ENCODE results near the gene ATP2A3.

DNA sequence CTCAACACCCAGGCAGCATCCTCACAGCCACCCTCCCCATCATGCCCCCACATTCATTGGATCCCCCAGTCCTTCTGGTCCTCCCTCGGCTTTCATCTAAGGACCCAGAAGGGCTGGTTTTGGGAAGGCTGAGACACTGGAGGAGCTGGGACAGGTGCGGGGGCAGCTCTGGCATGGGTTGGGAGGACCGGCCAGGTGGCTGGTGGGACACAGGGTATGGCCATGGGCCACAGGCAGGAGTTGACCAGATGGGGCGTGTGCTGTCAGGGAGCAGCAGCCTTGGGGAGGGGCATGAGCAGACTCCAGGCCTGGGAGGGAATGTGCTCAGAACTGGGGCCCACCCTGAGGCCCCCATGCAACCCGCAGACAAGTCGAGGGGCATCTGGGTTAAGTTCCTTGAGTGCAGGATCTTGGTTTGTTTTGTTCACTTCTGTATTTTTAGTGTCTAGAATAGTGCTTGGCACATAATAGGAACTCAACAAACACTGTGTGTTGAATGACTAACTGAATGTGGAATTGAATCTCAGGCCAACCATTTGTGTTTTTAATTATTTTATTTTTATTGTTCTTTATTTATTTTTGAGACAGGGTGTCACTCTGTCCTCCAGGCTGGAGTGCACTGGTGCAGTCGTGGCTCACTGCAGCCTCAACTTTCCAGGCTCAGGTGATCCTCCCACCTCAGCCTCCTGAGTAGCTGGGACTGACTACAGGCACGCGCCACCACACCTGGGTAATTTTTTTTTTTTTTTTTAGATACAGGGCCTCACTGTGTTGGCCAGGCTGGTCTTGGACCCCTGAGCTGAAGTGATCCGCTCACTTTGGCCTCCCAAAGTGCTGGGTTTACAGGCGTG, 53.6 kb downstream of the ATP2A3 start:
- no peak for TF ChIP-seq TAF1 (IDR thresholded peaks at IDR 0.05; ENCODE audit: borderline replicate concordance, insufficient read depth, low read length)
- TF ChIP-seq POLR2AphosphoS5 (IDR thresholded peaks at IDR 0.05; ENCODE audit: low read depth, low read length): no peak
- TF ChIP-seq, protein P1, sequence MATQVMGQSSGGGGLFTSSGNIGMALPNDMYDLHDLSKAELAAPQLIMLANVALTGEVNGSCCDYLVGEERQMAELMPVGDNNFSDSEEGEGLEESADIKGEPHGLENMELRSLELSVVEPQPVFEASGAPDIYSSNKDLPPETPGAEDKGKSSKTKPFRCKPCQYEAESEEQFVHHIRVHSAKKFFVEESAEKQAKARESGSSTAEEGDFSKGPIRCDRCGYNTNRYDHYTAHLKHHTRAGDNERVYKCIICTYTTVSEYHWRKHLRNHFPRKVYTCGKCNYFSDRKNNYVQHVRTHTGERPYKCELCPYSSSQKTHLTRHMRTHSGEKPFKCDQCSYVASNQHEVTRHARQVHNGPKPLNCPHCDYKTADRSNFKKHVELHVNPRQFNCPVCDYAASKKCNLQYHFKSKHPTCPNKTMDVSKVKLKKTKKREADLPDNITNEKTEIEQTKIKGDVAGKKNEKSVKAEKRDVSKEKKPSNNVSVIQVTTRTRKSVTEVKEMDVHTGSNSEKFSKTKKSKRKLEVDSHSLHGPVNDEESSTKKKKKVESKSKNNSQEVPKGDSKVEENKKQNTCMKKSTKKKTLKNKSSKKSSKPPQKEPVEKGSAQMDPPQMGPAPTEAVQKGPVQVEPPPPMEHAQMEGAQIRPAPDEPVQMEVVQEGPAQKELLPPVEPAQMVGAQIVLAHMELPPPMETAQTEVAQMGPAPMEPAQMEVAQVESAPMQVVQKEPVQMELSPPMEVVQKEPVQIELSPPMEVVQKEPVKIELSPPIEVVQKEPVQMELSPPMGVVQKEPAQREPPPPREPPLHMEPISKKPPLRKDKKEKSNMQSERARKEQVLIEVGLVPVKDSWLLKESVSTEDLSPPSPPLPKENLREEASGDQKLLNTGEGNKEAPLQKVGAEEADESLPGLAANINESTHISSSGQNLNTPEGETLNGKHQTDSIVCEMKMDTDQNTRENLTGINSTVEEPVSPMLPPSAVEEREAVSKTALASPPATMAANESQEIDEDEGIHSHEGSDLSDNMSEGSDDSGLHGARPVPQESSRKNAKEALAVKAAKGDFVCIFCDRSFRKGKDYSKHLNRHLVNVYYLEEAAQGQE (IDR thresholded peaks at IDR 0.05; ENCODE audit: insufficient read depth in 1 of 2, low read depth in 2 of 2, low read length in 2 of 2): no peak
- no peak for TF ChIP-seq SIN3A (IDR thresholded peaks at IDR 0.05; ENCODE audit: borderline replicate concordance, insufficient read depth, low read length)
- no peak for TF ChIP-seq FOXP2 (optimal IDR thresholded peaks at IDR 0.05; ENCODE audit: borderline replicate concordance, extremely low read depth, extremely low read length, insufficient read depth)

Measured in PFSK-1 (cell line).